Calu3 (cell line): Measurements from ENCODE around the gene KCND1. TPM values are rescaled to one million over a fixed set of nuclear protein-coding genes. Genes with fewer than 3 reads are reported as not detected.
"Not testable (repeated sequence)": the region's sequence is repeated elsewhere in the genome, so short reads cannot be mapped to it uniquely, and the experiment has no call there.

Source experiments
- BruUV-seq: library from RNA; stranded (reverse); fragments of 400-500 nt; replicated peaks from 2 replicates; lab custom pipeline; 2021; lab: Mats Ljungman, UMichigan
- CTCF ChIA-PET: fragments of 300-600 bp; sonication (Branson Sonifier 250); formaldehyde crosslinking; loops from one replicate; lab custom pipeline; 2022; ENCODE audit warnings: antibody characterized with exemption; lab: Charles Lee
- DNase-seq: peaks from one replicate; pipeline ENCODE4 v3.0.0; 2022
- H3K27ac Mint-ChIP-seq: one replicate; pipeline ENCODE4 v1.8.0; 2022; ENCODE audit warnings: mixed read lengths; ENCODE audit not compliant: unreplicated experiment
- H3K27me3 Mint-ChIP-seq: one replicate; pipeline ENCODE4 v1.8.0; 2022; ENCODE audit warnings: mixed read lengths; ENCODE audit not compliant: unreplicated experiment
- H3K36me3 Mint-ChIP-seq: one replicate; pipeline ENCODE4 v1.8.0; 2022; ENCODE audit warnings: mild to moderate bottlenecking, moderate library complexity, mixed read lengths; ENCODE audit not compliant: insufficient read depth, unreplicated experiment
- H3K4me1 Mint-ChIP-seq: one replicate; pipeline ENCODE4 v1.8.0; 2022; ENCODE audit warnings: mild to moderate bottlenecking, low read depth, mixed read lengths; ENCODE audit not compliant: unreplicated experiment
- H3K4me3 Mint-ChIP-seq: one replicate; pipeline ENCODE4 v1.8.0; 2022; ENCODE audit warnings: mild to moderate bottlenecking, low read depth, moderate library complexity, mixed read lengths; ENCODE audit not compliant: unreplicated experiment
- H3K9me3 Mint-ChIP-seq: one replicate; pipeline ENCODE4 v1.8.0; 2022; ENCODE audit warnings: low read depth, mixed read lengths; ENCODE audit not compliant: unreplicated experiment
- CTCF ChIP-seq: fragments of 200-600 bp; IDR thresholded peaks from one replicate; pipeline ENCODE4 v1.8.0; 2022; ENCODE audit warnings: antibody characterized with exemption; ENCODE audit not compliant: unreplicated experiment
- intact Hi-C: fragments of 100-400 bp; cut with micrococcal nuclease; formaldehyde crosslinking; loops from one replicate; pipeline ENCODE4 v1.10.0; 2022; ENCODE audit not compliant: unreplicated experiment
- total RNA-seq: library from RNA; stranded (reverse); gene quantifications from 2 replicates; pipeline ENCODE4 v1.2.3, GENCODE V29; 2022

KCND1 gene
- total RNA-seq, 1 experiment from 2014 or later = 8.4 TPM

GRCh38 chrX:48981178-48981577, 9.5 kb upstream of the KCND1 start:
- CTCF ChIA-PET = no interaction called here
- DNase-seq = no peak
- TF ChIP-seq CTCF = no peak
- no peak overlapping the region for H3K27ac Mint-ChIP-seq
- intact Hi-C loops = no loop called here
- H3K4me3 Mint-ChIP-seq = no peak overlapping the region
- no peaks in the 10 kb centered on the region for H3K9me3 Mint-ChIP-seq
- H3K27me3 Mint-ChIP-seq = no peaks in the 10 kb centered on the region
- no TSS peak for BruUV-seq
- no peaks in the 10 kb centered on the region for H3K4me1 Mint-ChIP-seq
- peaks cover 51% of the 10 kb centered on the region for H3K36me3 Mint-ChIP-seq

DNA sequence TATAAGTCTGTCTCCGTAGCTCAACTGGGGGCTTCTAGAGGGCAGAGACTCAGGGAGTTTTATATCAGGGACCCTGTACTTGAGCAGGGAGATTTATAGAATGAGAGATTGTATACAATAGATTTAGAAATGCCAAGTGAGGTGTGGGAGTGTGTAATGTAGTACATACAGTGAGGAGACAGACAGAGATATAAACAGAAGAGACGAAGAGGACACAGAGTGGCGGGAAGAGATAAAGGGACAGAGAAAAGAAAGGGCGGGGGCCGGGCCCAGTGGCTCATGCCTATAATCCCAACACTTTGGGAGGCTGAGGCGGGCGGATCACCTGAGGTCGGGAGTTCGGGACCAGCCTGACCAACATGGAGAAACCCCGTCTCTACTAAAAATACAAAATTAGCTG, 8.7 kb upstream of the KCND1 start:
- H3K27me3 Mint-ChIP-seq, H3K4me3 Mint-ChIP-seq, DNase-seq, BruUV-seq, H3K27ac Mint-ChIP-seq, CTCF ChIA-PET, H3K4me1 Mint-ChIP-seq, H3K9me3 Mint-ChIP-seq, intact Hi-C loops: not testable (repeated sequence)
- H3K36me3 Mint-ChIP-seq = peaks cover 52% of the 10 kb centered on the region

- CTCF ChIA-PET = interaction anchor here (0.6 kb wide), 1 partner anchor 369 kb away, joined by 3 read pairs; no protein-coding TSS in a partner anchor
- H3K9me3 Mint-ChIP-seq = no peaks in the 10 kb centered on the region
These were observed 6.6 kb upstream of the KCND1 start for GRCh38 chrX:48978226-48978625.

DNA sequence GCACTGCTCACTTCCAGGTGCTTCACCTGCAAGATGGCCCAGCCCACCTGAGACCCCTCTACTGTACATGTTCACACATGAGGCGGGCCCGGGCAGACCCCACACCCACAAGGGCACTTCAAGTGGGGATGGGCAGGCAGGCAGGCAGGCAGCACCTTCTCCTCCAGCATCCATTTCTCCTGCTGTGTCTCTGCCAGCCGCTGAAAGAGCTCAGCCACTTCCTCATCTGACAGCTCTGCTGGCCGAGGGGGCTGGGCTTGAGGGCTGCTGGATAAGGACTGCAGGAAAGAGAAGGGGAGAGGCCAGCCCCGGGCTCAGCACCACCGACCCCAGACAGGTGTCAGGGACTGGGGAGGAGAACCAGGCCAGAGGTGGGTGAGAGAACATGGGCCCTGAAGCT, 4.4 kb upstream of the KCND1 start:
- Mint-ChIP-seq H3K4me1 (peaks cover 12% of the 10 kb centered on the region), H3K9me3 (no peaks in the 10 kb centered on the region), H3K27ac (peak overlapping the region; percentile 54), H3K27me3 (no peaks in the 10 kb centered on the region), H3K4me3 (no peak overlapping the region), H3K36me3 (peaks cover 50% of the 10 kb centered on the region)
- CTCF ChIA-PET = no interaction called here
- BruUV-seq = no TSS peak
- DNase-seq = no peak
- TF ChIP-seq CTCF = no peak
- intact Hi-C loops = no loop called here

More at GRCh38 chrX:48978226-48978625, 6.6 kb upstream of the KCND1 start:
- Mint-ChIP-seq H3K4me3 (no peak overlapping the region), H3K27me3 (no peaks in the 10 kb centered on the region), H3K4me1 (peaks cover 4% of the 10 kb centered on the region), H3K27ac (no peak overlapping the region), H3K36me3 (peaks cover 36% of the 10 kb centered on the region)
- intact Hi-C loops = no loop called here
- TF ChIP-seq CTCF = no peak
- BruUV-seq = no TSS peak
- no peak for DNase-seq

DNA sequence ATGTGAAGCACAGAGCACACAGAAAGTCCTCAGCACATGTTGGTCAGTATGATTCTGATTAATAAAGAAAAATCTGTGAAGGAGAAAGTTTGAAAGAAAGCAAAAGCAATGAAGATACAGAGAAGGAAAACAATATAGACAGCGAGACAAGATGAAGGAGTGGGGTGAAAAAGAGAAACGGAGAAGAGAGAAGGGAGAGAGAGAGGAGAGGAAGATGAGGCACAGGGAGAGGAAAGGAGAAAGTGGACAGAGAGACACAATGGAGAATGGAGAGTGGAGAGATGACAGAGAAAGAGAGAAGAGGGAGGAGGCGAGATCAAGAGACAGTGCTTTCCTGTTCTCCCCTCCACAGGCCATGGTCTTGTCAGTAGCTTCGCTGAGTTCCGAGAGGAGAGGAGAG, 3.9 kb upstream of the KCND1 start:
- no TSS peak for BruUV-seq
- Mint-ChIP-seq H3K4me1 (peaks cover 12% of the 10 kb centered on the region), H3K27me3 (no peaks in the 10 kb centered on the region), H3K9me3 (no peaks in the 10 kb centered on the region), H3K4me3 (no peak overlapping the region), H3K27ac (no peak overlapping the region), H3K36me3 (peaks cover 55% of the 10 kb centered on the region)
- no peak for DNase-seq
- intact Hi-C loops = no loop called here
- CTCF ChIA-PET = no interaction called here
- TF ChIP-seq CTCF = no peak
